WTC11 (cell line): ENCODE data around the gene TOMM20L. TPM values are rescaled to one million over a fixed set of nuclear protein-coding genes. Genes with fewer than 3 reads are reported as not detected.
A peak's percentile ranks its signal among the peaks of the same experiment; 100 is the strongest.

ENCODE experiments used
- AFF4 ChIP-seq: sonication (generic); formaldehyde crosslinking; IDR thresholded peaks from 2 replicates; pipeline ENCODE4 v1.8.1; 2023; ENCODE audit warnings: mild to moderate bottlenecking, missing genetic modification reagents, borderline replicate concordance
- E2F4 ChIP-seq: sonication (generic); formaldehyde crosslinking; IDR thresholded peaks from 2 replicates; pipeline ENCODE4 v1.8.1; 2022; ENCODE audit warnings: low read depth, mild to moderate bottlenecking, moderate library complexity, missing genetic modification reagents, borderline replicate concordance
- EMX1 ChIP-seq: fragments of 250-450 bp; sonication (Bioruptor Pico); IDR thresholded peaks from 2 replicates; pipeline ENCODE4 v1.8.0; 2021; ENCODE audit warnings: mild to moderate bottlenecking
- FOXJ3 ChIP-seq: sonication (generic); formaldehyde crosslinking; IDR thresholded peaks from 2 replicates; pipeline ENCODE4 v1.9.0; 2021; ENCODE audit warnings: missing genetic modification reagents, mild to moderate bottlenecking, borderline replicate concordance
- FOXK1 ChIP-seq: sonication (generic); formaldehyde crosslinking; IDR thresholded peaks from 2 replicates; pipeline ENCODE4 v1.8.0; 2022; ENCODE audit warnings: mild to moderate bottlenecking, moderate library complexity, missing genetic modification reagents
- FOXP1 ChIP-seq: sonication (generic); formaldehyde crosslinking; IDR thresholded peaks from 2 replicates; pipeline ENCODE4 v1.8.0; 2022; ENCODE audit warnings: missing genetic modification reagents, mild to moderate bottlenecking, moderate library complexity, borderline replicate concordance
- JUN ChIP-seq: sonication (generic); formaldehyde crosslinking; IDR thresholded peaks from 2 replicates; pipeline ENCODE4 v1.8.0; 2023; ENCODE audit warnings: mild to moderate bottlenecking, missing genetic modification reagents
- NFATC4 ChIP-seq: fragments of 250-450 bp; sonication (Bioruptor Pico); IDR thresholded peaks from 2 replicates; pipeline ENCODE4 v1.9.0; 2021; ENCODE audit warnings: mild to moderate bottlenecking
- NR3C1 ChIP-seq: sonication (generic); formaldehyde crosslinking; conservative IDR thresholded peaks from 2 replicates; pipeline ENCODE4 v1.8.1; 2023; ENCODE audit warnings: low read depth, mild to moderate bottlenecking, missing genetic modification reagents
- RELA ChIP-seq: sonication (generic); formaldehyde crosslinking; IDR thresholded peaks from 2 replicates; pipeline ENCODE4 v1.8.1; 2022; ENCODE audit warnings: missing genetic modification reagents, mild to moderate bottlenecking, borderline replicate concordance
- SMAD3 ChIP-seq: sonication (generic); formaldehyde crosslinking; IDR thresholded peaks from 2 replicates; pipeline ENCODE4 v1.8.0; 2022; ENCODE audit warnings: missing genetic modification reagents, mild to moderate bottlenecking, borderline replicate concordance
- SMAD4 ChIP-seq: sonication (generic); formaldehyde crosslinking; IDR thresholded peaks from 2 replicates; pipeline ENCODE4 v1.8.0; 2022; ENCODE audit warnings: mild to moderate bottlenecking, missing genetic modification reagents
- STAT6 ChIP-seq: sonication (generic); formaldehyde crosslinking; conservative IDR thresholded peaks from 2 replicates; pipeline ENCODE4 v1.8.1; 2023; ENCODE audit warnings: mild to moderate bottlenecking, low read depth, missing genetic modification reagents, moderate library complexity
- TEAD4 ChIP-seq: sonication (generic); formaldehyde crosslinking; IDR thresholded peaks from 2 replicates; pipeline ENCODE4 v1.8.0; 2022; ENCODE audit warnings: mild to moderate bottlenecking, missing genetic modification reagents
- USF1 ChIP-seq: sonication (generic); formaldehyde crosslinking; IDR thresholded peaks from 2 replicates; pipeline ENCODE4 v1.8.0; 2022; ENCODE audit warnings: mild to moderate bottlenecking, missing genetic modification reagents
- ZNF121 ChIP-seq: sonication (generic); formaldehyde crosslinking; IDR thresholded peaks from 2 replicates; pipeline ENCODE4 v1.8.0; 2023; ENCODE audit warnings: missing genetic modification reagents
- ZNF138 ChIP-seq: sonication (generic); formaldehyde crosslinking; conservative IDR thresholded peaks from 2 replicates; pipeline ENCODE4 v1.8.1; 2022; ENCODE audit warnings: mild to moderate bottlenecking, moderate library complexity, missing genetic modification reagents
- ZNF671 ChIP-seq: fragments of 250-450 bp; sonication (Bioruptor Pico); IDR thresholded peaks from 2 replicates; pipeline ENCODE4 v1.8.0; 2021; ENCODE audit warnings: mild to moderate bottlenecking
- total RNA-seq: library from RNA; stranded (reverse); gene quantifications from 3 replicates; pipeline ENCODE4 v1.2.3, GENCODE V29; 2021

TOMM20L gene
- total RNA-seq, 1 experiment from 2014 or later = not detected

- TF ChIP-seq TEAD4 (CRISPR knock-in tag) = no peak
- no peak for TF ChIP-seq E2F4 (CRISPR knock-in tag)
- TF ChIP-seq FOXP1 = peak; percentile 82; the same call in 1 of the 2 replicates
- no peak for TF ChIP-seq RELA (CRISPR knock-in tag)
- TF ChIP-seq ZNF138 (CRISPR knock-in tag) = no peak; the same call in 1 of the 2 replicates
- 0 out of 2 replicates have a peak, but pooled peaks have one; percentile 24 for TF ChIP-seq SMAD4 (CRISPR knock-in tag)
- no peak for TF ChIP-seq ZNF121 (CRISPR knock-in tag)
- no peak for TF ChIP-seq ZNF671 (CRISPR knock-in tag)
- no peak for TF ChIP-seq NFATC4 (CRISPR knock-in tag)
- TF ChIP-seq EMX1 (CRISPR knock-in tag) = no peak
- peak; percentile 14; the same call in 1 of the 2 replicates for TF ChIP-seq USF1 (CRISPR knock-in tag)
- no peak for TF ChIP-seq STAT6 (CRISPR knock-in tag)
- TF ChIP-seq FOXK1 = peak; percentile 62
- TF ChIP-seq FOXJ3 (CRISPR knock-in tag) = no peak
- TF ChIP-seq JUN = no peak; the same call in 1 of the 2 replicates
- no peak for TF ChIP-seq AFF4
- TF ChIP-seq NR3C1 (CRISPR knock-in tag) = 0 out of 2 replicates have a peak, but pooled peaks have one; percentile 20
- no peak for TF ChIP-seq SMAD3 (CRISPR knock-in tag)
These were observed at the start of gene TOMM20L (continued) for GRCh38 chr14:58395812-58396788.
